ENCODE data around the gene SNRNP25. TPM values are rescaled to one million over a fixed set of nuclear protein-coding genes. Genes with fewer than 3 reads are reported as not detected.

The SNRNP25 gene
- total and polyA plus RNA-seq, 3 donors from 2014 or later = 12.8 to 26.9 (median 17.5) TPM

DNA sequence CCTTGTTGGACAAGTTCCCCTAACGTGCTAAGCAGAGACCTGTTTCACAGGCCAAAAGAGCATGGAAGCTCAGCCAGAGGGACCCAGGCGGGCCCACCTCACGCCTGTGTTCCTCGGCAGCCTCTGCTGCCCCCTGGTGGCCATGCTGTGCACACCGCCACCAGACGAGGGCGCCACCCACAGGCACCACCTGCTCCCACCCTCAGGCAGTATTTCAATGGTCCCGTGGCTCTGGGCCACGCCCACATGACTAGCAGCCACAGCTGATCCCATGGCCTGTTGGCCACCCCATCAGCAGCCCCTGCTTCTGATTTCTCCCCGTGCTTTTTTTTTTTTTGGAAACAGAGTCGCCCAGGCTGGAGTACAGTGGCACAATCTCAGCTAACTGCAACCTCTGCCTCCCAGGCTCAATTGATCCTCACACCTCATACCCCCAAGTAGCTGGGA is 43.3 kb downstream of the SNRNP25 start:
- peak; percentile 94 for DNase-seq

DNA sequence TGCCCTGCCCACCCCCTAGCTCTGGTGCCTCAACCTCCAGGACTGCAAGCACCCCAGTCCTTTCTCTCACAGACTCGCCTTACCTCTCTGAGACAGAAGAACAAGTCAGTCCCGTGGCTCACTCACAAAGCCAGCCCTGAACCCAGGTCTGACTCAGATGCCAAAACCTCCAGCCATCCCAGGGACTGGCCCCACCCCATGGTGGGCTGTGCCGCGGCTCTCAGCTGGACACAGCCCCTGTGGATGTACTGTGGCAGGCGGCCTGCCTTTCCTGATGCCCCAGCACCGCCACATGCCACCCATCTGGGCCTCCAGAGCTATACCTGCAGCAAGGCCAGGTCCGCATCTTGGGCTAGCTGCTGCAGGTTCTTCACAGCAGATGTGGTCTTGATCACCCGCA is 44.2 kb downstream of the SNRNP25 start:
- Histone ChIP-seq H3K4me1 (peaks cover 9% of the 10 kb centered on the region), H3K27ac (no peak overlapping the region), H3K27me3 (no peaks in the 10 kb centered on the region), H3K9me3 (no peaks in the 10 kb centered on the region), H3K4me3 (no peak overlapping the region), H3K36me3 (ENCODE audit: low read depth, missing control alignments) (no peaks in the 10 kb centered on the region)
- DNase-seq = no peak
- 92 to 93% methylated on average over 5 to 8 of the region's 8 CpGs for WGBS, 2 donors
- intact Hi-C loops (cut with DNase I; ENCODE audit: low total_unique reads) = no loop called here
- TF ChIP-seq, protein P1, sequence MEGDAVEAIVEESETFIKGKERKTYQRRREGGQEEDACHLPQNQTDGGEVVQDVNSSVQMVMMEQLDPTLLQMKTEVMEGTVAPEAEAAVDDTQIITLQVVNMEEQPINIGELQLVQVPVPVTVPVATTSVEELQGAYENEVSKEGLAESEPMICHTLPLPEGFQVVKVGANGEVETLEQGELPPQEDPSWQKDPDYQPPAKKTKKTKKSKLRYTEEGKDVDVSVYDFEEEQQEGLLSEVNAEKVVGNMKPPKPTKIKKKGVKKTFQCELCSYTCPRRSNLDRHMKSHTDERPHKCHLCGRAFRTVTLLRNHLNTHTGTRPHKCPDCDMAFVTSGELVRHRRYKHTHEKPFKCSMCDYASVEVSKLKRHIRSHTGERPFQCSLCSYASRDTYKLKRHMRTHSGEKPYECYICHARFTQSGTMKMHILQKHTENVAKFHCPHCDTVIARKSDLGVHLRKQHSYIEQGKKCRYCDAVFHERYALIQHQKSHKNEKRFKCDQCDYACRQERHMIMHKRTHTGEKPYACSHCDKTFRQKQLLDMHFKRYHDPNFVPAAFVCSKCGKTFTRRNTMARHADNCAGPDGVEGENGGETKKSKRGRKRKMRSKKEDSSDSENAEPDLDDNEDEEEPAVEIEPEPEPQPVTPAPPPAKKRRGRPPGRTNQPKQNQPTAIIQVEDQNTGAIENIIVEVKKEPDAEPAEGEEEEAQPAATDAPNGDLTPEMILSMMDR (IDR thresholded peaks at IDR 0.05) = no peak
- no peak for TF ChIP-seq POLR2A (IDR thresholded peaks at IDR 0.05)

More for the DNA sequence above, 43.3 kb downstream of the SNRNP25 start:
- H3K9me3 ChIP-seq = no peaks in the 10 kb centered on the region
- no peak overlapping the region for H3K4me3 ChIP-seq
- no peaks in the 10 kb centered on the region for H3K27me3 ChIP-seq
- H3K27ac ChIP-seq = no peak overlapping the region
- H3K36me3 ChIP-seq (ENCODE audit: low read depth, missing control alignments) = no peaks in the 10 kb centered on the region
- intact Hi-C loops (cut with DNase I; ENCODE audit: low total_unique reads) = no loop called here
- H3K4me1 ChIP-seq = peaks cover 6% of the 10 kb centered on the region
- TF ChIP-seq, protein P1 (IDR thresholded peaks at IDR 0.05) = peak; percentile 99
- TF ChIP-seq POLR2A (IDR thresholded peaks at IDR 0.05) = no peak
- 14 to 21% methylated on average over 10 to 11 of the region's 11 CpGs for WGBS, 2 donors

DNA sequence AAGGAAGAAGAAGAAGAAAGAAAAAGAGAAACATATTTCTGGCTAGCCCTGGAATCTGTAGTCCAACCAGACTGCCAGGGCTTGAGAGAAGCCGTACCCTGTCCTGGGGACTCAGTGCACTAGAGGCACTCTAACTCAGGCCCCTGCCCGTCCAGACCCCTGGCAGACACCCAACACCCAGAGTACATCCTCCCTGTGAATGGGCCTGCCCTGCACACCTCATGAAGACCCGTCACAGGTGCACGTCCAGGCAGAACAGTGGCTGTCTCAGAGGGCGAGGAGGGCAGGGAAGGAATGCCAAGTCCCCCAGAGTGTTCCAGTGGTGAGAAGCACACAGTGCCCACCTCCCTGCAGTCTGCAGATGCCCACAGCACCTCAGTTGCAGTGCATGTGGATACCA is 47.4 kb downstream of the SNRNP25 start:
- H3K9me3 ChIP-seq = no peaks in the 10 kb centered on the region
- H3K4me1 ChIP-seq = peaks cover 10% of the 10 kb centered on the region
- DNase-seq = no peak
- TF ChIP-seq POLR2A (IDR thresholded peaks at IDR 0.05) = no peak
- TF ChIP-seq, protein P1 (IDR thresholded peaks at IDR 0.05) = no peak
- H3K27me3 ChIP-seq = no peaks in the 10 kb centered on the region
- H3K27ac ChIP-seq = no peak overlapping the region
- 81 to 89% methylated on average over 5 of the region's 5 CpGs for WGBS, 2 donors
- H3K4me3 ChIP-seq = no peak overlapping the region
- no peaks in the 10 kb centered on the region for H3K36me3 ChIP-seq (ENCODE audit: low read depth, missing control alignments)
- intact Hi-C loops (cut with DNase I; ENCODE audit: low total_unique reads) = no loop called here

DNA sequence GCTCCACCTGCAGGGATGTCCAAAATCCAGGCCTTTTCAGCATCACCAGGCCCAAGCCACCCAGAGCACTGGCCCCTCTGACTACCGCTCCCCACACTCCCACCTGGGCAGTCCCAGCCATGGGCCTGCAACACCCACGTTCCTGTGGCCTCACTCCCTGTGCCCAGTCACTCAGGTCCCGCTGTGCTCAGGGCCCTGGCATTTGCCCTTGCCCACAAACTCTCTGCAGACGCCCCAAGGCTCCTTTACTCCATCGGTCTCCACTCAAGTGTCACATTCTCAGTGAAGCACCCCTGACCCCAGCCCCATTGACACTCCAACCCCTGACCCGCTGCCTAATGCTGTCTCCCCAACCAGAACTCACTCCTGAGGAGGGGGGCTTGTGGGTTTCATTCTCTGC is 48.0 kb downstream of the SNRNP25 start:
- Histone ChIP-seq H3K27me3 (no peaks in the 10 kb centered on the region), H3K27ac (peak overlapping the region in 1 of 2 donors; percentile 66), H3K36me3 (ENCODE audit: low read depth, missing control alignments) (no peaks in the 10 kb centered on the region), H3K9me3 (no peaks in the 10 kb centered on the region), H3K4me3 (no peak overlapping the region), H3K4me1 (peaks cover 10% of the 10 kb centered on the region)
- 81 to 85% methylated on average over 6 of the region's 6 CpGs for WGBS, 2 donors
- intact Hi-C loops (cut with DNase I; ENCODE audit: low total_unique reads) = no loop called here
- no peak for DNase-seq
- no peak for TF ChIP-seq POLR2A (IDR thresholded peaks at IDR 0.05)
- TF ChIP-seq, protein P1 (IDR thresholded peaks at IDR 0.05) = no peak
